HG02840 (cell line): ENCODE measurements around the gene SFT2D1.
"Not testable (repeated sequence)": the region's sequence is repeated elsewhere in the genome, so short reads cannot be mapped to it uniquely, and the experiment has no call there.

Experiments
- ATAC-seq: cut with Tn5 transposase; IDR thresholded peaks from one replicate; pipeline ENCODE4 v1.9.1; 2021; ENCODE audit warnings: mild to moderate bottlenecking, moderate library complexity, moderate number of reproducible peaks; ENCODE audit not compliant: unreplicated experiment, low FRiP score

The SFT2D1 gene

DNA sequence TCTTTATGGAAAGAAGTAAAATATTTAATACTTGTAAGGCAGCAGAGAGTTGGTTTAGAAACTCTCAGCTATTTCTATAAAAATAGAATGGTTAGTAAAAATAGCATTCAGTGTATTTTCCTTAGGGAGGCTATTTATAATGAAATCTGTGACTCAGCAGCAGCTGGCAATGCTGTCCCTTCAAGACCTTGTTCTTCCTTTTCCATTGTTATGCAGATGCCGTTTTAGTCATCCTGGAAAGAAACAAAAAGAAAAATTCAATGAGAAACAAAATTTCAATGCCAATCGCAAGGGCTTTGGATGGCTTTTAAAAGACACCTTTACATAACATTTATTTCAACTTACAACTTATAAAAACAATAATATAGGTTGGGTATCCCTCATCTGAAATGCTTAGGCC is 22.9 kb upstream of the SFT2D1 start:
- no peak for ATAC-seq

DNA sequence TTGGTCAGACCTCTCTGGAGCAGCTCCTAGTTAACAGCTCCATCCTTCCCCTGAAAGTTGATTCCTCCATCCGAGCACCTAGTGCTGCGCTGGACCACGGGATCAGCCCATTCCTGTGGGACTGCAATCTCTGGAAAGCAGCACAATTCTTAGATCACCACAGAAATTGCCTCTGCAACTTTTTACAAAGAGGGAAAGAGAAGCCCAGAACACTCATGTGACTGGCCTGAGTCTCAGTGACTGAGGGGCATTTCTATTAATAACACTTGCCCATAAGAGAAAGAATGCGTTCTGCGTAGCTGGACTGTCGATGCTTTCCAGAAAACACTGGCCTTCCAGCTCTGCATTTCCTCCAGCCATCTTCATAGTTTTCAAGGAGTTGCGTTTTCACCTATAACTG is 22.1 kb upstream of the SFT2D1 start:
- ATAC-seq: no peak

DNA sequence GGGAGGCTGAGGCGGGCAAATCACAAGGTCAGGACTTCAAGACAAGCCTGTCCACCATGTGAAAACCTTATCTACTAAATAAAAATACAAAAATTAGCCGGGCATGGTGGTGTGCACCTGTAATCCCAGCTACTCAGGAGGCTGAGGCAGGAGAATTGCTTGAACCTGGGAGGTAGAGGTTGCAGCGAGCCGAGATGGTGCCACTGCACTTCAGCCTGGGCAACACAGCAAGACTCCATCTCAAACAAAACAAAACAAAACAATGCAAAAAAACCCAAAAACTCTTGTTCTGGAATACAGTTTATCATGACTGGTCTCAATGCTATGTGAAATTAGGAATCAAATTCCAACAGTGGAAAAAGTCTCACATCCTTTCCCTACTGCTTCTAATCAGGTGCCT is 20.1 kb upstream of the SFT2D1 start:
- ATAC-seq: not testable (repeated sequence)

DNA sequence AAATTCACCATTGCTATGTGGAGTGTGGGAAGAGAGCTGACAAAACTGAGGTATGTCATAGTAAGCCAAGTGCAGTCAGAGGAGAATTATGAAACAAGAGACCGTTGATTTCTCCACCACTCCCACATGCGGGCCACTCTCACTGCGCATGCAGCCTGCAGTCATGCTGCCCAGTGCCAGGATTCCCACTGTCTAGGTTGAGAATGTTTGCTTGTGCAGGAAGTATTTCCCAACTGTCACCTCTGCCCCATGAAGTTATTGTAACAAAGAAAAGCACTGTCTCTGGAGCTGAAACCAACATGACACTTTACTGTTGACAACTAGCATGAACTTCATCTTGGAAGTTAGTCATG is 18.7 kb upstream of the SFT2D1 start:
- no peak for ATAC-seq

DNA sequence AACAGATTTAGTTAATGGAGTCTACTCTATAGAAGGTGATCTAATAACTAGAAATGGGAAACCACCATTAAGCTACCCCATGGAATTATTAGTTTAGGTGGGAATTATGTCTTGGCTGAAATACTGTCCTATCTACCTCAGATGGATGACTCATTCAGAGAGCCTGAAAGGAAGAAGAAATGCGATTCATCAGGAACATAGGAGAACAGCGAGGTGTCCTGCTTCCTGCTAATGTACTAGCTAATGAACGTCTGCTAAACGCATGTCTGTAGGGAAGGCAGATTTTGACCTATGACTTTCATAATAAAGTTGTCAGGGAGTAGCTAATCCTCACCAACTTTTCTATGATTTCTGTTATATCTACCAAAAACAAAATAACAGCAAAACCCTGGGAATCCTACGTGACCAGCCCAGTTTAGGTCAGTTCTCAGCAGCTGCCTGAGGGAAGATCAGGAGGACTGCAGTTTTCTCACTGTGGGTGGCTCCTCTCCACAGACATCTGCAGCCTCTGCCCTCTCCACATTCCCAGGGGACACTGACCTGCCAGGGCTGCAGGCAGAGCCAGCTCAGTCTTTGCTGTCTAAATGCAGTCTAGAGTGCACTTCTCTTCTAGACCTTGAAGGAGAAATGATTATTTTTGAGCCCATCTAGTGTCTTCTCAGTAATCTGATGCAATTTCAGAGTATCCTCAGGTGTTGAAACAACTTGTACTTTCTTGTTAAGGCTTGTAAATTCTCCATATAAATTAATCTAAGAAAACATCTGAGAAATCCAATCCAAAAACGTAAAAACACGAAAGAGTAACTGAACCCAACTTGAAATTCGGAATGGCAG is 18.1 kb upstream of the SFT2D1 start:
- ATAC-seq: no peak

DNA sequence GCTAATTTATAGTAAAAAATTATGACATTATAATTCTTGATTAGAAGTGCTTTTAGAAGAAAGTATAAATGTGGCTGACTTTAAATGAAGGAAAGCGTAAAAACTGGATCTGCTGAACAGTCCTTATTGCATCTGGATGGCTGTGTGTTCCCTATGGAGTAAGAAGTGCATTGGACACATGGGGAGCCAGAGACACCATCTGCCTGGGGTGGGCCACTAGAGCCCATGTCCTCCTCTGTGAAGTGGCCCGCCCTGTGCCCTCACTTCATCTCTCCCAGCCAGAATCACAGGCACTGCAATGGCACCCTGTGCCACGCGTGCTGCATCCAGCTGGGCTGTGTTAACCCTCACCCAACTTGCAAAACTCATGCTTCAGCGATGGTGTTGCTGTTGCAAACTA is 13.2 kb upstream of the SFT2D1 start:
- ATAC-seq: no peak

DNA sequence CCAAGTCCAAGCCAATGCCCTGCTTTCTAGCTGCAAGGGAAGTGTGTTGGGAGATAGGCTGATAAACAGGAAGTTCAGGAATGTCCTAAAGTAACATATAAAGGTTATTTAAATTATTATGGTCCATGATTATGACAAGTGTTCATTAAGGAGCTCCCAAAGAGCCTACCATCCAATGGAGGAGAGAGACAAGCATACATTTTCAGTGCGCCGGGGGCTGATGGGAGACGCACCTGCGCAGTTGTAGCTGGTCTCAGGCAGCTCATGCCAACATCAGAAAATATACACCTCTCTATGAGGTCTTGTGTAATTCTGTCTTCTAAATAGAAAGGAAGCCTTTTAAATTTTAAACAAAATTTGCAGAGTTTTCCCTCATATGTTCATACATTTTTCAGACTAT is 12.6 kb upstream of the SFT2D1 start:
- ATAC-seq: no peak

DNA sequence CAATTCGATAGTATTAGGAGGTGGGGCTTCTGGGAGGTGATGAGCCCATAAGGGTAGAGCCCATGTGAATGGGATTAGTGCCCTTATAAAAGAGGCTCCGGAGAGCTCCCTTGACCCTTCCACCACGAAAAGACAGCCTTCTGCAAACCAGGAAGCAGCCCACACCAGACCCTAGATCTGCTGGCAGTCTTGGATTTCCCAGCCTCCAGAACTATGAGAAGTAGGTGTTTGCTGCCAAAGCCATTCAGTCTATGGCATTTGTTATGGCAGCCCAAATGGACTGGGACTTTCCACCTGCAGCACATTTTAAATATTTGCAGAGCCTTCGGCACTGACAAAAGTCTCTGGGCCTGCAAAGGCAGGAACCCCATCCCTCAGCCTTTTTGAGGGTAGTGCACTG is 11.8 kb upstream of the SFT2D1 start:
- ATAC-seq: no peak

DNA sequence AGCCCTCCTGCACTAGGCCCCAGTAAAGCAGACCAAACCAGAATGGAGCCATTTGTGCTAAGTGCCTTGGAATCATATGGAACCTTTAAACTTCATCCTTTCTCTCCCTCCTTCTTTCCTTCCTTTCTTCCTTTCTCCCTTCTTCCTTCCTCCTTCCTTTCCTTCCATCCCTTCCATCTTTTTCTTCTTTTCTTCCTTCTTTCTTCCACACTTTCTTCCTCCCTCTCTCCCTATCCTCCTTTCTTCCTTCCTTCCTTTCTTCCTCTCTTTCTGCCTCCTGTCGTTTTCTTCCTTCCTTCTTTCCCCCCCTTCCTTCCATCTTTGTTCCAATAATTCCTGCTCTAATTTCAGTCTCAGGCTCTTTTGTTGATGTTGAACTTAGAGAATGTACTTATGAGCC is 11.2 kb upstream of the SFT2D1 start:
- ATAC-seq: no peak

DNA sequence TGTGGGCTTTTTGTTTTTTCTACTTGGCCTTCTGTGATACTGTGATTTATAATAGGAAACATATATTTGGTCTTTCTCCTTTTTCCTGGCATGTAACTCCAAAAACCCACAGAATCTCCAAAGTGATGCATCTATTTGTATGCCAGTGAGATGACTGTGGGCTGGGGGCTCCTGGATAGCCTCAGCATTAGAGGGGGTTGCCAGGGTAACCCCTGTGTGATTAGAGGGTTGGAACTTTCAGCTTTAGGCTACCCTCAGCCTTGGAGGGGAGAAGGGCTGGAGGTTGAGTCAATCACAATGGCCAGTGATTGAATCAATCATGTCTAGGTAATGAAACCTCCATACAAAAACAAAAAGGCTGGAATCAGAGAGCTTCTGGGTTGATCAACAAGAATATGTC is 10.6 kb upstream of the SFT2D1 start:
- ATAC-seq: no peak

DNA sequence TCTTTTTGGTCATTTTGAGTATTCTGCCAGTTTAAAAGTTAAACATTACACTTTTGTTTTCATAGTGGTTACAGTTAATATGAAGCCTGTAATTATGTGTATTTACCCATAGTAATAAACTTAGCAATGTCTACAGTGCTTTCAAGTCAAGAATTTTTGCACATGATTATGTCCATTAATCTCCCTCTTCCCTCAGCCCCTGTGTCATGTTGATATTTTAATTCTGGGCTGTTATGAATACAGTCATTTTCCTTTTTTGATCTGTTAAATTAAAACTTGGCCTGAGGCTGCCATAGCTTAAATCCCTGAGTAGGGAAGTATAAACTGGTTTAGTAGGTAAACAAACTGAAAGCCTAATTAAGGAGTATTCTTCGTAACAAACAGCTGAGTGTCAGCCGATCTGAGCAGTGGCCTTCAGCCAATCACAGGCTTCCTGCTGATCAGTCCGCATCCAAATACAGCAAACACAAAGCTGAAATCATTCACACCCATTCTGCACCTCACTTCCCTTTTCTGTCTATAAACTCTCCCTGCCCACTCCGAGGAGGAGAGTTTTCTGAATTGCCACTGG is 9.5 kb upstream of the SFT2D1 start:
- peak; percentile 95 for ATAC-seq

DNA sequence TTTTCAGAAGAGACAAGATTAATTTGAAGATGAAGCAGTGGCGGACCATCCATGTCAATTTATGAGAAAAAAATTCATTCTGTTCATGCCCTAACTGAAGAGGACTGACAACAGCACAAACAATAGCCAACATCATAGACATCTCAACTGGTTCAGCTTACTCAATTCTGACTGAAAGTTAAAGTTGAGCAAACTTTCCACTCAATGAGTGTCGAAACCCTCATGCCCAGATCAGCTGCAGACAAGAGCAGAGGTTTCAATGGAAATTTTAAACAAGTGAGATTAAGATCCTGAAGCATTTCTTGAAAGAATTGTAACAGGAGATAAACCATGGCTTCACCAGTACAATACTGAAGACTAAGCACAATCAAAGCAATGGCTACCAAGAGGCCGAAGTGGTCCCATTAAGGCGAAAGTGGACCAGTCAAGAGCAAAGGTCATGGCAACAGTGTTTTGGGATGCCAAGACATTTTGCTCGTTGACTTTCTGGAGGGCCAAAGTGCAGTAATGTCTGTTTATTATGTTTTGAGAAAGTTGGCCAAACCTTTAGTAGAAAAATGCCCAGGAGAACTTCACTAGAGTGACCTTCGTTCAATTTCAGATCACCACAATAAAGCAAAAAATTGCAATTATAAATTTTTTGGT is 6.1 kb upstream of the SFT2D1 start:
- ATAC-seq: no peak

DNA sequence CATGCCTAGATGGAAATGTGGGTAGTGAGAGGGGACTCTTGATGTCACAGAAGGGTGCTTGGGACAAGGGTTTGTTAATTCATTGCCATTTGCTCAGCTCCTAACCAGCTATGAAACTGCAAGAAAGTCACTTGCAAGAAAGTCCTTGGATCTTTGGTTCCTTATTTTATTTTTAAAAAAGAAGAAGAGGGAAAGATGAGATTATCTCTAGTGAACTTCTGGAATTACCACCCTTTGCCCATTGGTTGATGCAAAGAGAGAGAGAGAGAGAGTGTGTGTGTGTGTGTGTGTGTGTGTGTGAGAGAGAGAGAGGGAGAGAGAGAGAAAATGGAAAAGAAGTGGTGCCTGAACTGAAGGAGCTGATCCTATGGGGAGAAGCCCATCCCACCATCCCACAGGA is 4.6 kb upstream of the SFT2D1 start:
- ATAC-seq: no peak

DNA sequence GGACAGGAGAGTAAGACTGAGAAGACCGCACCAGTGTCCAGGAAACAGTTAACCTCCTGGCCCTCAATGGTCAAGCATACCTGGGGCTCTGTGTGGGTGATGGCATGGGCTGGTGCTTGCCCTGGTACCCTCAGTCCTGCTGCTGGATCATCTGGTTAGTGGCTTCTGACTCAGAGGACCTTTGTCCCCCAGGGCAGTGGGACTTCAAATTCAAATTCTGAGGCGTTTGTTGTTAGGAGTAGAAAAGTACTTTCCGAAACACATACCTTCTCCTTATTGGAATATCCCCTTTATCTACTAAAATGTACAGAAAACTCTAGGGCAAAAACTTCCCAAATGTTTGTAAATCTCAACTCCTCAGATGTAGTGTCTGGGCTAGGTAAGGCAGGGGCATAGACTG is 4.1 kb upstream of the SFT2D1 start:
- no peak for ATAC-seq

DNA sequence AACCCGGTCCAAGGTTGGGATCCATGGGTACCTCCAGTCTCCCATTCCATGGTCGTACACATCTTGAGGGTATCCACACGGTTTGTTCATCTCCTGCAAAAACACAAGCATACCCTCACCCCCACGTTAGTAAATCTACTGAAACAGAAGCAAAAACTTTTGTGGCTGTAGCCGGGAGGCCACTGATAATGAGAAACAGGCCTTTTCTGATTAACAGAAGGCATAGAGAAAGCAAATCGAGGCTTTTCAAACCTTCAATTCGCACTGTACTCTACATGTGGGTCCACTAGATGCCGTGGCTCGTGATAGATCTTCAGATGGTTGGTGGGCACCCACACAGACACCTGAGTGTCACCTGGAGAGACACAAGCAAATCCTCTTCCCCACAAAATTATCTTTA is 3.3 kb upstream of the SFT2D1 start:
- not testable (repeated sequence) for ATAC-seq

DNA sequence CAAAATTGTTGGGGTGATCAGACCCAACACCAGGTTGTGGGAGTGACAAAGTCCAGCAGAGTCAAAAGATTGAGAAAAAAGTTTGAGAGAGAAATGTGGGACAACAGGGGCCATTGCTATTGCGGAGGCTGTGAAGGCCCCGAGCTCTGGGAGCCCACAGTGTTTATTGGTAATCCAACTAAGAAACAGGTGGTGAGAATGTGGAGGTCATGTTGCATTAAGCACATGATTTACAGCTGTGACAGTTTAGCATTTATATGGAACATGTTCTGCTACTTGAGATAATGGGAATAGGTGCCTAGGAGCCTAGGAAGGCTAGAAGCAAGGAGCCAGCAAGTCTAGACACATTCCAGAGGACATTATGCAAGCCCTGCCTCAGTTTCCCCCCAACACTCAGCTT is 2.6 kb upstream of the SFT2D1 start:
- not testable (repeated sequence) for ATAC-seq

DNA sequence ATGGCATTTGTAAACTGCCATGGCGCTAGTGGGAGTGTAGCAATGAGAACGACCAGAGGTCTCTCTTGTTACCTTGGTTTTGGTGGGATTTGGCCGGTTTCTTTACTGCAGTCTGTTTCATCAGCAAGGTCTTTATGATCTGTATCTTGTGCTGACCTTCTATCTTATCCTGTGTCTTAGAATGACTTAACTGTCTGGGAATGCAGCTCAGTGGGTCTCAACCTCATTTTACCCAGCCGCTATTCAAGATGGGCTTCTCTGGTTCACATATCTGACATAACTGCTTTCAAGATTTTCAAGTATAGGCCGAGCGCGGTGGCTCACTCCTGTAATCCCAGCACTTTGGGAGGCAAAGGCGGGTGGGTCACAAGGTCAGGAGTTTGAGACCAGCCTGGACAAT is 1.9 kb upstream of the SFT2D1 start:
- no peak for ATAC-seq

DNA sequence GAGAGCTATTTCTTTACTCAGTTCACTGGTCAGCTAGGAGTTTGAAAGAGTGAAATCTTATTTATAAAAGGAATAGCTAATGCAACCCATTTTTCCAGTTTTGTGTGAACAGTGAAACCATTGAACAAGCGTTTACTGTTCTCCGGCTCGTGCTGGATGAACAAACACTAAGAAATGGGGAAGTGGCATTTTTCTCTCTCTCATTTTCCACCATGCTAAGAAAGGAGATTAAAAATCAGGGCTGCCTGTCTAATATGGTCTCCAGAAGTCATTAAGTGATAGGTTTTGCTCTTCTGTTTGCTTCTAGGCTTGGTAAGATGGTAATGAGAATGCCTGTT is 774 bp upstream of the SFT2D1 start:
- ATAC-seq: peak; percentile 22

DNA sequence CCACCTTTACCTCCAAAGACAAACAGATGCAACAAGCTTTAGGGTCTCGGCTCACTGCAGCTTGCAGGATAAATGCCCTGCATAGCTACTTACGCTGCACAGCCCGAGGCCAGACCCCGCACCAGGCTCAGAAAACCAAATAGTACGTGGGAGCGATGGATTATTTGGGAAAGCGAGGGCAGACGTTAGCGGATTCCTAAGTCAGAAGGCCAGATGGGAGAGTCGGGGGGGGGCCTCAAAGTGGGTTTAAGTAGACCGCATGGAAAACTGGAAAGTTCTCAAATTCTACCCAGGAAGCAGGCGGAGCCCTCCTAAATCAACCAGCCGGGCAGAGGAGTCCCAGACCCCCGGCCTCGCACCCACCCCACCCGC is 382 bp downstream of the SFT2D1 start:
- no peak for ATAC-seq

DNA sequence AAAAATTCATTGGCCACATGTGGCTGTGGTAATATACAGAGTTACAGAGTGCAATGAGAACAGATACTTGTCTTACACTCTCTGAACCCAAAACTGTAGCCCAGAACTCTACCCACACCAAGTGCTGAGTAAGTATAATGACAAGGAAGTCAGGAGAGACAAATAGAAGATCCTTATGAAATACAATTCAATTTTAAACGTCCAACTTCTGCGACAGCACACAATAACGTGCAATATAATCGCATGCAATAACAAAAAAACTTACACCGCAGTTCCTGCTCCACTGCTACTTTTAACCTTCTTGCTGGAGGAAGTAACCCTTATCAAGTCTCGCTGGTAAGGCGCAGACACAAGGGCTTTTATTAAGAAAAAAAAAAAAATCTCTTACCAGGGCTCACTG is 881 bp downstream of the SFT2D1 start:
- no peak for ATAC-seq

DNA sequence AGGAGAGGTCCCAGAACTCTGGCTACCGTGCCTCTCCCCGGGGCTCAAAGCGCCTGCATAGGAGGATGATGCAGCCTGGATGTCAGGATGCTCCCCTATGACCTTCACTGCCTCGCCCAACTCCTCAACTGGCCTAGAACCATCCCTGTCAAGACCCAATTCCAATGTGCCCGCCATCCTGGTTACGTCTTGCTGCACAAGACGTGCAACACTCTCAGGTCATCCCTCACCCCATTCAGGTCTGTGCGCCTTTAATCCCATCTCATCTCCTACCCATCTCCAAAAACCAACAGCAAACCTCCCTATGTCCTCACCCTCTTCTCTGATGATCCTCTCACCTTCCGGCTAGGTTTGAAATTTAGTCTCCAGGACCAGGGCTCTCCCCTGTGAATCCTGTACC is 3.5 kb downstream of the SFT2D1 start:
- ATAC-seq: no peak

DNA sequence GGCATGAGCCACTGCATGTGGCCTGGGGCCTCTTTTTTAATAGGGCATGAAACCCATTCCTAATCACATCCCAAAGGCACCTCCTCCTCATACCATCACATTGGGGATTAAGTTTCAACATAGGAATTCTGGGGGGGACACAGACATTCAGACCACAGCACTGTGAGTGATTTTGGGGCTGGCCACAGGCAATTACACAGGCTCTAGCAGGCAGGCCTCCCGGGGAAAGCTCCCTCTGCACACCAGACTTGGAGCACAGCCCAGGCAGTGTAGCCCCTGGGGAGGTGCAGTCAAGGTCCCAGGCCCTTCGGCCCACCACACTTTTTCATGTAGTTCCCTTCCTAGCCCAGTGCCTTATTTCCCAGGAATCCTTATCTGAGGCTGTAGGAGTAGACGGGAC is 5.5 kb downstream of the SFT2D1 start:
- ATAC-seq: no peak
